Aortic smooth muscle cell (primary cell): ENCODE measurements around the gene SLC25A1. TPM values are rescaled to one million over a fixed set of nuclear protein-coding genes. Genes with fewer than 3 reads are reported as not detected.

Experiments
- total RNA-seq: library from RNA; depleted of rRNA; stranded (reverse); fragments of >200 nt; gene quantifications from 2 replicates; pipeline ENCODE4 v1.2.3, GENCODE V29; 2014

SLC25A1 gene
- 82.3 and 100 TPM in 2 replicates for total RNA-seq

DNA sequence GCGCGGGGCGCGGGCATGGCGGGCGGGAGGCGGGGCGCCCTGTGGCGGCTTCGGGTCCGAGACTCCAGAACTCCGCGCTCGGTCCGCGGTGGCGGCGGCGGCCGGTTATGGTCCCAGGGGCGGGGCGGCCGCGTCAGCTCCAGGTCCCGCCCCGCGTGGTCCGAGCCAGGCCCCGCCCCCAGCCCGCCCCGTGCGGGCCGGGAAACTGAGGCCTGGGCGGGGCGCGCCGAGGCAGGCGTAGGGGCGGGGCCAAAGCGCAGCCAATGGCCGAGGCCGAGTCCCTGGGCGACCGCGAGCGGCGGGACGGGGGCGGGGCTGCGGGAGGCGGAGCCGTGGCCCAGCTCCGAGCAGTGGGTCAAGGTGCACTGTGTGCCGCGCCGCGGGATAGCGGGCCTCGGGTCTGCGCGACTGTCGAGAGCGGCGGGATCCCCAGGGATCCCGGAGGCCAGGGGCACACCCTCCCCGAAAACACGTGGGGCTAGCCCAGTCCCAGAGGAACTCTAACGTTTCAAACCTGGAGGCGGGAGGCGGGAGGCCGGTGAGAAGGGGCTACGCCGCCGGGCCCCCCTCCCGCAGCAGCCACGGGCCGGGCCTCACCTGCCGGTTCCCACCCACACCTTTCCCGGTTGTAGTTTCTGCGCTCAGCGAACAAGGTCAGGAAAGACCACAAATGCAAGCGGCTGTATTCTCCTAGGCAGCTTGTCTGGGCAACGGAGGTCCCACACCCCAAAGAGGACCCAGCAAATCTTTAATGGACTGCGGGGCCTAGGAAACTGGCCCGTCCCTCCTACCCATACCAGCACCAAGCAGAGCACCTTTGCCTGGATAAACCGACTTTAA, at the start of gene SLC25A1:
SLC25A1 (minus strand) TSS at position 80 of the 840 bp plus-strand sequence; CDS start at position 17, 63 bp downstream.

DNA sequence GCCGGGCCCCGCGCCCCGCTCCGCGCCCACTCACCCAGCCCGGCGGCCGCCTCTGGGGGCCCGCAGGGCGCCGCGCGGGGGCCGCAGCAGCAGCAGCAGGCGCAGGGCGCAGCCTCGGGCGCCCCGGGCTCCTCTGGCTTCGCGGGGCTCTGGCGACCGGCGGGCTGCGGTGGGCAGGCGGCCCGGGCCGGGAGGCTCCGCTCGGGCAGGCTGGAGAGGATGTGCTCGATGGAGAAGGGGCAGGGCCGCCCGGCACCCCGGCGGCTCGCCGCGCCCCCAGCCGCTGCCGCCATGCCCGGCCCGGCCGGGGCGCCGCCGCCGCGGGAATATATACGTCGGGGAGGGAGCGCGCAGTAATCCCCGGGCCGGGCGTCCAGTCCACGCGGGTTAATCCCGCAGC, 28.5 kb downstream of the SLC25A1 start, which contains the start of gene GSC2:
GSC2 (minus strand) TSS at position 302 of the 400 bp plus-strand sequence; CDS start at position 293, 9 bp downstream.

DNA sequence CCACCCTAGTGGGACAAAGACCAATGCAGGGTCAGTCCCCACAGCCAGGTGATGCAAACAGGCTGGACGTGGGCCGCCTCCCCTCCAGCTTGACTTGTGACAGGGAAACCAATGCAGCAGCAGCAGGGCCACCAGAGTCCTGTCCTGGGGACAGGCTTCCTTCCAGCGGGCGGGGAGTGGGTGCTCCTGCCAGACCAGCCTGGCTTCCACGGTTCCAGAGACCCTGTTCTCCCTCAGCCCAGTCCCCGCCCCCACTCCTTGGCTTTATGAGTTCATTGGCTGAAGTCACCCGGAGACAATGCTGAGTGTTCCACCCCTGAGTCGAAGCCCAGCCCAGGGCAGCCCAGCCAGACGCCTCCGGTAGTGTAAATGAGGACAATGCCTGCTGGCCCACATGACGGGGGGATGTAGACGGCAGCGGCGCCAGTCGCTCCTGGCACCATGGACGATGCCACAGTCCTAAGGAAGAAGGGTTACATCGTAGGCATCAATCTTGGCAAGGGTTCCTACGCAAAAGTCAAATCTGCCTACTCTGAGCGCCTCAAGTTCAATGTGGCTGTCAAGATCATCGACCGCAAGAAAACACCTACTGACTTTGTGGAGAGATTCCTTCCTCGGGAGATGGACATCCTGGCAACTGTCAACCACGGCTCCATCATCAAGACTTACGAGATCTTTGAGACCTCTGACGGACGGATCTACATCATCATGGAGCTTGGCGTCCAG, 47.4 kb downstream of the SLC25A1 start, which contains the start of gene TSSK2:
TSSK2 (plus strand) TSS at position 350 of the 726 bp plus-strand sequence; CDS start at position 442, 92 bp downstream.

Other genes with a start within 250 kb of the SLC25A1 start
- gene PRODH, start 242.4 kb downstream of the SLC25A1 start, total RNA-seq: 0.06 TPM in 1 of 2 replicates, not detected in the other
- 30.1 and 32.1 TPM in 2 replicates for gene DGCR2, start 56.3 kb downstream of the SLC25A1 start, total RNA-seq
- gene TSSK2, start 47.4 kb downstream of the SLC25A1 start, total RNA-seq: not detected in 2 replicates
- 6.2 and 6.3 TPM in 2 replicates for gene ESS2, start 34.1 kb downstream of the SLC25A1 start, total RNA-seq
- not detected in 2 replicates for gene GSC2, start 28.4 kb downstream of the SLC25A1 start, total RNA-seq
- 3.7 and 5.1 TPM in 2 replicates for gene CLTCL1, start 113.0 kb upstream of the SLC25A1 start, total RNA-seq